HG03039 (cell line): Measurements from ENCODE around the gene SNX13.
"Not testable (repeated sequence)": the region's sequence is repeated elsewhere in the genome, so short reads cannot be mapped to it uniquely, and the experiment has no call there.

Experiments
- ATAC-seq: cut with Tn5 transposase; IDR thresholded peaks from one replicate; pipeline ENCODE4 v1.9.1; 2021; ENCODE audit warnings: mild to moderate bottlenecking, moderate library complexity; ENCODE audit not compliant: unreplicated experiment

The SNX13 gene

GRCh38 chr7:17855202-17855601 is 85.1 kb downstream of the SNX13 start:
- ATAC-seq: no peak

DNA sequence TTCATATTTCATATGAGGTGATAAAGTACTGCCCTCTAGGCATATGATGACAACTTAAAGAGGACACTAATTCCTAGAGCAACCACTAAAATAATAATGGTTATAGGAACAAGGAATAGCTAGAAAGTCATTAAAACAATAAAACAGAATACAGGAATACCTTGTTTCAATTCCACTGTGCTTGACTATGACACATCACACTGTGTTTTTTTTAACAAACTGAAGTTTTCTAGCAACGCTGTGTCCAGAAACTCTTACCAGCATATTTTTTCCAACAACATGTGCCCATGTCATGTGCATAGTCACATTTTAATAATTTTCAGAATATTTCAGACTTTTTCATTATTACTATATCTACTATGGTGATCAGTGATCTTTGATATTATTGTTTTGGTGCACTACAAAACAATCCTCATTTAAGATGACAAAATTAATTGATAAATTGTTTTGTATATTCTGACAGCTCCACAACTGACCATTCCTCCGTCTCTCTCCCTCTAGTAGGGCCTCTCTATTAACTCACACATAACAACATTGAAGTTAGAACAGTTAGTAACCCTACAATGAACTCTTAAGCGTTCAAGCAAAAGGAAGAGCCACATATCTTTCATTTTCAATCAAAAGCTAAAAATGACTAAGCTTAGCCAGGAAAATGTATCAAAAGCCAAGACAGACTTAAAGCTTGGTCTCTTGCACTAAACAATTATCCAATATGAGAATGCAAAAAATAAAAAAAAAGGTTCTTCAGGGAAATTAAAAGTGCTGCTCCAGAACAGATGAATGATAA is 85.8 kb downstream of the SNX13 start:
- ATAC-seq: no peak

- no peak for ATAC-seq
These were observed 87.9 kb downstream of the SNX13 start for GRCh38 chr7:17852361-17852760.

- no peak for ATAC-seq
These were observed 90.8 kb downstream of the SNX13 start for GRCh38 chr7:17849504-17849903.

GRCh38 chr7:17848516-17848915 is 91.8 kb downstream of the SNX13 start:
- ATAC-seq: no peak

- no peak for ATAC-seq
These were observed 93.4 kb downstream of the SNX13 start for GRCh38 chr7:17846935-17847334.

- no peak for ATAC-seq
These were observed 95.1 kb downstream of the SNX13 start for GRCh38 chr7:17845197-17845547.

- ATAC-seq: no peak
These were observed 95.6 kb downstream of the SNX13 start for GRCh38 chr7:17844514-17845196.

GRCh38 chr7:17844022-17844421 is 96.3 kb downstream of the SNX13 start:
- ATAC-seq: no peak

DNA sequence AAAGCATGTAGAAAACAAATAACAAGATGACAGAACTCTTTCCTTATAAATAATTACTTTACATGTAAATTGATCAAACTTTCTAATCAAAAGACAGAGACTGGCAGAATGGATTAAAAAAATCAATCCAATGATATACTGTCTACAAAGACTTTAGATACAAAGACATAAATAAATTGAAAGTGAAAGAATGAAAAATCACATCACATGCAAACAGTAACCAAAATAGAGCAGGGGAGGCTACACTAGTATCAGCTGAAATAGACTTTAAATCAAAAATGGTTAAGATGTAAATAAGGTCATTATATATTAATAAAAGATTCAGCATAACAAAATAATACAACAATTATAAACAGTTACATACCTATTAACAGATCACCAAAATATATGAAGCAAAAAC is 97.3 kb downstream of the SNX13 start:
- ATAC-seq: no peak

DNA sequence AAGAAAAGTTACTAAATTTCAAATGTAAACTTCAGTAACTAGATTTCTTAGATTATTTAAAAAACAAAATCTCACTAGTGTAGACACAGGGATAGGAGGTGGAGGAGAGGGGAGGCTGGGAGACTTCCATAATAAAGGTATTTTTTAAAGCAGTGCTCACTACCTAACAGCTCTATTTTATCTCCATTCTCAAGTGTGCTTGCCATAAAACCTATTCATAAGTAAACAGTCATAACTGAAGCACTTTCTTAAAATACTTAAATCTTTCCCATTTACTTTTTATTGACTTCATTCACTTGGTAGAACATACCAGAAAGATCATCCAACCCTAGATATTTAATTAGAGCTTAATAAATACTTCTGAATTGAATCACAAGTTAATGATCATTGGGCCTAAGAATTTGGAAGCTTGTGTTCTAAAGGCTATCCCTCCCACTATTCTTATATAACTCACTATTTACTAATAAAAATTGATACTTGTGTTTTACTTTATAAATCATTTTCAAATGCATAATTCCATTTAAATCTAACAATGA is 107.4 kb downstream of the SNX13 start:
- no peak for ATAC-seq

GRCh38 chr7:17832242-17832641 is 108.1 kb downstream of the SNX13 start:
- ATAC-seq: no peak

- no peak for ATAC-seq
These were observed 110.1 kb downstream of the SNX13 start for GRCh38 chr7:17830206-17830605.

- no peak for ATAC-seq
These were observed 111.3 kb downstream of the SNX13 start for GRCh38 chr7:17829001-17829400.

GRCh38 chr7:17822547-17823173 is 117.6 kb downstream of the SNX13 start:
- no peak for ATAC-seq

- ATAC-seq: no peak
These were observed 123.4 kb downstream of the SNX13 start for GRCh38 chr7:17816903-17817302.

DNA sequence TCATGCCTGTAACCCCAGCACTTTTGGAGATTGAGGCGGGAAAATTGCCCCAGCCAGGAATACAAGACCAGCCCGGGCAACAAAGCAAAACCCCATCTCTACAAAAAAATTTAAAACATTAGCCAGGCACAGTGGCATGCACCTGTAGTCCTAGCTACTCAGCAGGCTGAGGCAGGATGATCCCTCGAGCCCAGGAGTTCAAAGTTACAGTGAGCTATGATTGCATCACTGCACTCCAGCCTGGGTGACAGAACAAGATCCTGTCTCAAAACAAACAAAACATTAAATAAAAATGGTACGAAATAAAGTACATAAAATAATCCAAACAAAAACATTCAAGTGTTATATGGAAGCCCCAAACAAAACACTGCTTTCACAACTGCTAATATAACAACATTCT is 125.0 kb downstream of the SNX13 start:
- no peak for ATAC-seq

DNA sequence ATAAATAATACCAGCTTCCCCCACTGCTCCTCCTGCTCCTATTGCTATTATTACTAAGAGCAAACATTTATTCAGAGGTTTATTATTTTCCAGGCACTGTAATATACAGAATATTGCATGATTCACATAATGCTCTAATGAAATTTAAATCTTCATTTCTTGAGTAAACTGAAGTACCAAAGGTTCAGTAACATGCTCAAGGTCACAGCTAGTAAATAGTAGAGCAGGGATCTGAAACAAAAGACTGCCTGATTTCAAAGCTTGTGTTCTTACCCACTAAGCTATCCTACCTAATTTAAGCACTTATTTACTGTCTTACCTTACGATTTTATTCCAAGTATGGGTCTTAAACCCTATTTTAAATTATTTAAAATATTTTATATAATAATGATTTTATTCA is 126.2 kb downstream of the SNX13 start:
- no peak for ATAC-seq

DNA sequence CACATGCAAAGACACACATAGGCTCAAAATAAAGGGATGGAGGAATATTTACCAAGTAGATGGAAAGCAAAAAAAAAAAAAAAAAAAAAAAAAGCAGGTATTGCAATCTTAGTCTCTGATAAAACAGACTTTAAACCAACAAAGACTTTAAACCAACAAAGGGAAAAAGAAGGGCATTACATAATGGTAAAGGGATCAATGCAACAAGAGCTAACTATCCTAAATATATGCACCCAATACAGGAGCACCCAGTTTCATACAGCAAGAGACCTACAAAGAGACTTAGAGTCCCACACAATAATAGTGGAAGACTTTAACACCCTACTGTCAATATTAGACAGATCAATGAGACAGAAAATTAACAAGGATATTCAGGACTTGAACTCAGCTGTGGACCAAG is 131.1 kb downstream of the SNX13 start:
- ATAC-seq: not testable (repeated sequence)

GRCh38 chr7:17807242-17807641 is 133.1 kb downstream of the SNX13 start:
- no peak for ATAC-seq

DNA sequence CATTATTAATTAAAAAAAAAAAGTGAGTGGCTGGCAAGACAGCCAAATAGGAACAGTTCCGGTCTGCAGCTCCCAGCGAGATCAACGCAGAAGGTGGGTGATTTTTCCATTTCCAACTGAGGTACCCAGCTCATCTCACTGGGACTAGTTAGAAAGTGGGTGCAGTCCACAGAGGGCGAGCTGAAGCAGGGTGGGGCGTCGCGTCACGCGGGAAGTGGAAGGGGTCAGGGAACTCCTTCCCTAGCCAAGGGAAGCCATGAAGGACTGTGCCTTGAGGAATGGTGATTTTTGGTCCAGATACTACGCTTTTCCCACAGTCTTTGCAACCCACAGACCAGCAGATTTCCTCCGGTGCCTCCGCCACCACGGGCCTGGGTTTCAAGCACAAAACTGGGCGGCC is 133.7 kb downstream of the SNX13 start:
- no peak for ATAC-seq

GRCh38 chr7:17802056-17802455 is 138.2 kb downstream of the SNX13 start:
- ATAC-seq: no peak
